ENCODE data around the gene TEX44.

TEX44 gene

GRCh38 chr2:231592636-231593145 lies at the start of gene TEX44:
TSS of gene TEX44 (plus strand) at chr2:231592864. CDS start at chr2:231592952, 88 bp downstream.
- H3K4me3 ChIP-seq (ENCODE audit: low read length, poor library complexity, severe bottlenecking) = no peak within 1 kb of the TSS
- no peaks in the 10 kb centered on the region for H3K9me2 ChIP-seq (replicated peaks; ENCODE audit: low read depth, low read length)
- H3K27me3 ChIP-seq (ENCODE audit: insufficient read depth, low read length, poor library complexity, severe bottlenecking) = no peaks in the 10 kb centered on the region

GRCh38 chr2:231545105-231545902 lies 47.4 kb upstream of the TEX44 start:
- no peaks in the 10 kb centered on the region for H3K79me2 ChIP-seq (ENCODE audit: insufficient read depth, low read length)
- no peak overlapping the region for H2AFZ ChIP-seq (ENCODE audit: low read length)
- peak overlapping the region; percentile 57 for H3K4me3 ChIP-seq (ENCODE audit: low read length, poor library complexity, severe bottlenecking)
- peaks cover 6% of the 10 kb centered on the region for H3F3A ChIP-seq (ENCODE audit: low read depth)
- no peaks in the 10 kb centered on the region for H3K36me3 ChIP-seq (ENCODE audit: insufficient read depth, low read length)
- no peaks in the 10 kb centered on the region for H3K9me2 ChIP-seq (replicated peaks; ENCODE audit: low read depth, low read length)
- peak overlapping the region; percentile 54 for H3K9ac ChIP-seq (ENCODE audit: low read depth, low read length, poor library complexity, severe bottlenecking)
- H3K27me3 ChIP-seq (ENCODE audit: insufficient read depth, low read length, poor library complexity, severe bottlenecking) = no peaks in the 10 kb centered on the region
- H3K4me2 ChIP-seq (ENCODE audit: low read depth, low read length, poor library complexity, severe bottlenecking) = peak overlapping the region; percentile 73
- H4K20me1 ChIP-seq (ENCODE audit: insufficient read depth, low read length, poor library complexity, severe bottlenecking) = no peaks in the 10 kb centered on the region
- peaks cover 13% of the 10 kb centered on the region for H3K9me3 ChIP-seq (ENCODE audit: insufficient read depth, low read depth, low read length)
- no peak for TF ChIP-seq EZH2phosphoT487 (IDR thresholded peaks at IDR 0.05; ENCODE audit: borderline replicate concordance)
- no peak for TF ChIP-seq CTCF (conservative IDR thresholded peaks at IDR 0.05; ENCODE audit: low read length)
- H3K4me1 ChIP-seq (ENCODE audit: insufficient read depth, low read length, poor library complexity, severe bottlenecking) = peaks cover 40% of the 10 kb centered on the region

More at GRCh38 chr2:231592636-231593145, at the start of gene TEX44:
- Histone ChIP-seq H3K9me3 (ENCODE audit: insufficient read depth, low read depth, low read length) (no peaks in the 10 kb centered on the region), H3K36me3 (ENCODE audit: insufficient read depth, low read length) (no peaks in the 10 kb centered on the region), H3K79me2 (ENCODE audit: insufficient read depth, low read length) (no peaks in the 10 kb centered on the region), H4K20me1 (ENCODE audit: insufficient read depth, low read length, poor library complexity, severe bottlenecking) (no peaks in the 10 kb centered on the region), H3K9ac (ENCODE audit: low read depth, low read length, poor library complexity, severe bottlenecking) (no peak within 1 kb of the TSS), H3F3A (ENCODE audit: low read depth) (no peaks in the 10 kb centered on the region), H3K4me2 (ENCODE audit: low read depth, low read length, poor library complexity, severe bottlenecking) (no peak within 1 kb of the TSS), H2AFZ (ENCODE audit: low read length) (no peak within 1 kb of the TSS), H3K4me1 (ENCODE audit: insufficient read depth, low read length, poor library complexity, severe bottlenecking) (no peaks in the 10 kb centered on the region)
- TF ChIP-seq EZH2phosphoT487 (IDR thresholded peaks at IDR 0.05; ENCODE audit: borderline replicate concordance) (no peak), CTCF (conservative IDR thresholded peaks at IDR 0.05; ENCODE audit: low read length) (no peak)

- Histone ChIP-seq H3K4me3 (ENCODE audit: low read length, poor library complexity, severe bottlenecking) (peak overlapping the region; percentile 57), H3K4me2 (ENCODE audit: low read depth, low read length, poor library complexity, severe bottlenecking) (peak overlapping the region; percentile 73), H3K9ac (ENCODE audit: low read depth, low read length, poor library complexity, severe bottlenecking) (peak overlapping the region; percentile 25)
Measured at GRCh38 chr2:231546014-231546715, 46.5 kb upstream of the TEX44 start.

More at GRCh38 chr2:231546014-231546715, 46.5 kb upstream of the TEX44 start:
- Histone ChIP-seq H3K4me1 (ENCODE audit: insufficient read depth, low read length, poor library complexity, severe bottlenecking) (peaks cover 37% of the 10 kb centered on the region), H3K27me3 (ENCODE audit: insufficient read depth, low read length, poor library complexity, severe bottlenecking) (no peaks in the 10 kb centered on the region), H3K79me2 (ENCODE audit: insufficient read depth, low read length) (no peaks in the 10 kb centered on the region), H3F3A (ENCODE audit: low read depth) (peaks cover 6% of the 10 kb centered on the region), H3K36me3 (ENCODE audit: insufficient read depth, low read length) (no peaks in the 10 kb centered on the region), H2AFZ (ENCODE audit: low read length) (no peak overlapping the region), H4K20me1 (ENCODE audit: insufficient read depth, low read length, poor library complexity, severe bottlenecking) (no peaks in the 10 kb centered on the region), H3K9me3 (ENCODE audit: insufficient read depth, low read depth, low read length) (peaks cover 13% of the 10 kb centered on the region), H3K9me2 (replicated peaks; ENCODE audit: low read depth, low read length) (no peaks in the 10 kb centered on the region)
- TF ChIP-seq EZH2phosphoT487 (IDR thresholded peaks at IDR 0.05; ENCODE audit: borderline replicate concordance) (no peak), CTCF (conservative IDR thresholded peaks at IDR 0.05; ENCODE audit: low read length) (no peak)

Measured in Loucy (cell line).